Activated T-cell treated with anti-CD3 and anti-CD28 coated beads, Interleukin-2, amount 50 U/mL, for 1 hour (primary cell): ENCODE measurements around the gene STOX2.

Experiments used
- DNase-seq: peaks from one replicate; pipeline ENCODE4 v3.0.0-alpha.2; 2020

Gene STOX2

GRCh38 chr4:183905081-183905592 is at the start of gene STOX2:
STOX2 (plus strand) TSS chr4:183905307; CDS start chr4:183906791, 1,484 bp downstream.
- DNase-seq = no peak

- no peak for DNase-seq
These were observed 49.5 kb upstream of the STOX2 start for GRCh38 chr4:183855323-183856190.

GRCh38 chr4:183857040-183857439 is 48.1 kb upstream of the STOX2 start:
- DNase-seq = no peak

GRCh38 chr4:183858011-183858615 is 47.0 kb upstream of the STOX2 start:
- DNase-seq = no peak

GRCh38 chr4:183860119-183860518 is 45.0 kb upstream of the STOX2 start:
- no peak for DNase-seq

- DNase-seq = no peak
These were observed 44.4 kb upstream of the STOX2 start for GRCh38 chr4:183860731-183861130.

- DNase-seq = no peak
These were observed 43.7 kb upstream of the STOX2 start for GRCh38 chr4:183861426-183861825.

- no peak for DNase-seq
These were observed 41.8 kb upstream of the STOX2 start for GRCh38 chr4:183863155-183863825.

GRCh38 chr4:183867247-183867646 is 37.9 kb upstream of the STOX2 start:
- DNase-seq = no peak

GRCh38 chr4:183870997-183871396 is 34.1 kb upstream of the STOX2 start:
- no peak for DNase-seq

- no peak for DNase-seq
These were observed 33.5 kb upstream of the STOX2 start for GRCh38 chr4:183871581-183871980.

- no peak for DNase-seq
These were observed 32.6 kb upstream of the STOX2 start for GRCh38 chr4:183872531-183872930.

- no peak for DNase-seq
These were observed 31.5 kb upstream of the STOX2 start for GRCh38 chr4:183873409-183874185.

GRCh38 chr4:183875251-183875825 is 29.8 kb upstream of the STOX2 start:
- no peak for DNase-seq

- DNase-seq = no peak
These were observed 28.7 kb upstream of the STOX2 start for GRCh38 chr4:183876268-183876934.

- no peak for DNase-seq
These were observed 26.7 kb upstream of the STOX2 start for GRCh38 chr4:183878251-183878970.

- DNase-seq = no peak
These were observed 19.8 kb upstream of the STOX2 start for GRCh38 chr4:183885205-183885720.

- DNase-seq = no peak
These were observed 17.8 kb upstream of the STOX2 start for GRCh38 chr4:183887351-183887750.

- DNase-seq = no peak
These were observed 16.5 kb upstream of the STOX2 start for GRCh38 chr4:183888564-183888963.

- DNase-seq = no peak
These were observed 15.9 kb upstream of the STOX2 start for GRCh38 chr4:183889190-183889589.

- no peak for DNase-seq
These were observed 7.9 kb upstream of the STOX2 start for GRCh38 chr4:183897193-183897592.
